ENCODE measurements around the gene MEGF11.

The MEGF11 gene

GRCh38 chr15:66165856-66166255 is 87.7 kb downstream of the MEGF11 start:
- peak; percentile 78 for DNase-seq

GRCh38 chr15:66164788-66165187 is 88.8 kb downstream of the MEGF11 start:
- DNase-seq = peak; percentile 86

- DNase-seq = peak; percentile 99
Observed at GRCh38 chr15:66163553-66163952, 90.0 kb downstream of the MEGF11 start.

GRCh38 chr15:66162286-66162685 is 91.3 kb downstream of the MEGF11 start:
- no peak for DNase-seq

GRCh38 chr15:66161575-66162118 is 91.9 kb downstream of the MEGF11 start:
- no peak for DNase-seq

GRCh38 chr15:66161108-66161507 is 92.4 kb downstream of the MEGF11 start:
- DNase-seq = no peak

GRCh38 chr15:66157507-66157906 is 96.0 kb downstream of the MEGF11 start:
- DNase-seq = no peak

- no peak for DNase-seq
Observed at GRCh38 chr15:66156310-66156975, 97.1 kb downstream of the MEGF11 start.

GRCh38 chr15:66155065-66155464 is 98.5 kb downstream of the MEGF11 start:
- no peak for DNase-seq

GRCh38 chr15:66154581-66154980 is 99.0 kb downstream of the MEGF11 start:
- peak; percentile 63 for DNase-seq

- DNase-seq = peak; percentile 93
Observed at GRCh38 chr15:66153549-66154415, 99.8 kb downstream of the MEGF11 start.

GRCh38 chr15:66152650-66153049 is 100.9 kb downstream of the MEGF11 start:
- DNase-seq = no peak

- DNase-seq = peak; percentile 94
Observed at GRCh38 chr15:66151809-66152208, 101.7 kb downstream of the MEGF11 start.

GRCh38 chr15:66149871-66150270 is 103.7 kb downstream of the MEGF11 start:
- DNase-seq = no peak

GRCh38 chr15:66148187-66148586 is 105.4 kb downstream of the MEGF11 start:
- DNase-seq = no peak

- DNase-seq = no peak
Observed at GRCh38 chr15:66147440-66147839, 106.1 kb downstream of the MEGF11 start.

GRCh38 chr15:66145726-66146182 is 107.8 kb downstream of the MEGF11 start:
- DNase-seq = no peak

GRCh38 chr15:66144978-66145725 is 108.4 kb downstream of the MEGF11 start:
- peak; percentile 84 for DNase-seq

GRCh38 chr15:66142285-66142684 is 111.3 kb downstream of the MEGF11 start:
- peak; percentile 47 for DNase-seq

GRCh38 chr15:66139591-66140207 is 113.9 kb downstream of the MEGF11 start:
- no peak for DNase-seq

GRCh38 chr15:66138892-66139590 is 114.5 kb downstream of the MEGF11 start:
- DNase-seq = peak; percentile 57

All from SHP77 treated with DMSO at 0.1 percent for 48 hours (cell line).